GM21529 (cell line): Measurements from ENCODE around the gene PCDH15.
"Not testable (repeated sequence)": the region's sequence is repeated elsewhere in the genome, so short reads cannot be mapped to it uniquely, and the experiment has no call there.

Source experiments
- ATAC-seq: cut with Tn5 transposase; IDR thresholded peaks from one replicate; pipeline ENCODE4 v1.9.1; 2021; ENCODE audit not compliant: unreplicated experiment

PCDH15 gene

GRCh38 chr10:54402576-54402975 is 398.5 kb downstream of the PCDH15 start:
- no peak for ATAC-seq

GRCh38 chr10:54396031-54396430 is 405.0 kb downstream of the PCDH15 start:
- ATAC-seq = no peak

DNA sequence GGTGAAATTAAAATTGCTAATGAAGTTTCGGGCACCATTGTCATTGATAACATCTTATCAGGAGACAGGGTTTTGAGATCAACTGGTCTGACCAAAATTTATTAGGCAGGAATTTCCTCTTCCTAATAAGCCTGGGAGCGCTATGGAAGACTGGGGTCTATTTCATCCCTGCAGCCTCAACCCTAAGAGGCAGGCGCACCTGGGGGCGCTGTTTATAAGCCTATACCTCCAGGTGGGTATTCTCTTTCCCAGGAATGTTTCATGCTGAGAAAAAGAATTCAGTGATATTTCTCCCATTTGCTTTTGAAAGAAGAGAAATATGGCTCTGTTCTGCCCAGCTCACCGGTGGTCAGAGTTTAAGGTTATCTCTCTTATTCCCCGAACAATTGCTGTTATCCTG is 406.4 kb downstream of the PCDH15 start:
- not testable (repeated sequence) for ATAC-seq

DNA sequence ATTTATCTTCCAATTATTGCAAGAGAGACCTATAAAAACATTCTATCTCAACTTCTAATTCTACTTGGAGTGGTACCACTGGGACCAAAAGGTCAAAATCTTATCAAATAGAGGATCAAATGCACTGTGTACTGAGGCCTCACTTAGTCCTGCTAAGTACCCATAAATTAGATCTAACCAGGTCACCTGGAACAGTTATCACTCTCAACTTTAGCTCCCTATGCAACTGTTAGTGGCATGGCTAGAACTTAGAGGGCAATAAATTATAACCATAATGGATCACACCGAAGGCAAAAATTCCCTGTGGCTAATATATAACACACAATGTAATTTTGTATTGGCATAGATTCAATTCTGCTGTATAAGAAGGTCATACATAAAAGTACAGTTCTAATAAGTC is 428.9 kb downstream of the PCDH15 start:
- ATAC-seq = no peak

DNA sequence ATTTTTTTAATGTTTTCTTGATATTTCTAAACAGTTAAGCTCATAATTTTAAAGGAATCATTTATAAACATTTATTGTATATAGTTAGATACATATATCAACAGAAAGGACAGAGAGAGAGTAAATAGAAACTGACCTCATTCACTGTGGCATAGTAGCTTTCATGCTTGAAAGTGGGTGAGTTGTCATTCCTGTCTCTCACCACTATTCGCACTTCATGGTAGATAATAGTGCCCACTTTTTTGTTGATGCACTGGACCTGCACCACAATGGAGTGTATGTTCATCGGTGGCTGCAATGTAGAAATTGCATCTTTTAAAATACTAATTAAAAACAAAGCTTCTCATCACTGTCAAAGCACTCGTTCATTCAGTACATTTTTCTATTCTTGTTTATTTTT is 432.0 kb downstream of the PCDH15 start:
- ATAC-seq = no peak

DNA sequence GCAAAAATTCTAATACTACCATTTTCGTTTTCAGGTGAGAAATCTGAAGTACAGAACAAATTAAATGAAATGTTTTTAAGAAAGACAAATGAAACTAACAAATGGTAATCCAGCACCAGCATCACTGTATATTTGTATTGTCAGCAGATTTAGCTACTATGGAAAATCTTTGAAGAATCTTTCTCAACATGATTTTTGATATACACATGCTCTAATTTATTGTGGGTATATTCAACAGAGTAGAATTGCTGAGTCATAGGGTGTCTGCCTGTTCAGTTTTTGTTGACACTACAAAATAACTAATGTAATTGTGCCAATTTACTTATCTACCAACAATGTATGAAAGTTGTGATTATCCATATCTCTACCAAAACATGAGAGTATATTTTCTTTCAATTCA is 437.6 kb downstream of the PCDH15 start:
- no peak for ATAC-seq

GRCh38 chr10:54342058-54342457 is 459.0 kb downstream of the PCDH15 start:
- ATAC-seq = no peak

DNA sequence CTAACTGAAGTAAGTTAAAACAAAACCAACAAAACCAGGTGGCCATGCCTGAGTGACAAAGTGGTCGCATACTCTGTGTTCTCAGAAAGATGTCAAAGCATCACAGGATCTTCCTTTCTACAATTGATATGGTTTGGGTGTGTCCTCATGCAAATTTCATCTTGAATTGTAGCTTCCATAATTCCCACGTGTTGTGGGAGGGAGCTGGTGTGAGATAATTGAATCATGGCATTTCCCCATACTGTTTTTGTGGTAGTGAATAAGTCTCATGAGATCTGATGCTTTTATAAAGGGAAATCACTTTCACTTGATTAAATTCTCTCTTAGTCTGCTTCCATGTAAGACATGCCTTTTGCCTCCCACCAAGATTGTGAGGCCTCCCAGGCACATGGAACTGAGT is 465.7 kb downstream of the PCDH15 start:
- no peak for ATAC-seq

- no peak for ATAC-seq
Measured at GRCh38 chr10:54319341-54319740, 481.7 kb downstream of the PCDH15 start.

DNA sequence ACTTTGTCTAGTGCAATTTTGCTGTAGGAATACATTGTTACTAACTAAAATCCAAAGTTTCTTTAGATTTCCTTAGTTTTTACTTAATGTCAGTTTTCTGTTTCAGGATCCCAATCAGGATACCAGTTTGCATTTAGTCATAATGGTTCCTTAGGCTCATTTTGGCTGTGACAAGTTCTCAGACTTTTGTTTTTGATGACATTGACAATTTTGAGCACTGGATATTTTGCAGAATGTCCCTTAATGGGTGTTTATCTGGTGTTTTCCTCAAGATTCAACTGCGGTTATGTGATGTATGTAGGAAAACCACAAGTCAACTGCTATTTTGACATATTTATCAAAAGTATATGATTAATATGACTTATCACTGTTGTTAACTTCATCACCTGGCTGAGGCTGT is 482.6 kb downstream of the PCDH15 start:
- ATAC-seq = no peak

DNA sequence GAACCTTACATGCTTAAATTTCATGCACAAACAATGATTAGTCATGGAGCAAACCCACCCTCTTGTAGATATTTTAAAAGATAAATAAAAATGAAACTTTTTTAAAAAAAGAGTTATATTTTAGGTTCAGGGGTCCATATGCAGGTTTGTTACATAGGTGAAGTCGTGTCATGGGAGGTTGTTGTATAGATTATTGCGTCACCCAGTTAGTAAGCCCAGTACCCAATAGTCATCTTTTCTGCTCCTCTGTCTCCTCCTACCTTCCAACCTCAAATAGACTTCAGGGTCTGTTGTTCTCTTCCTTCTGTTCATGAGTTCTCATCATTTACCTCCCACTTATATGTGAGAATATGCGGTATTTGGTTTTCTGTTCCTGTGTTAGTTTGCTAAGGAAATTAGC is 486.6 kb downstream of the PCDH15 start:
- ATAC-seq = no peak

GRCh38 chr10:54284526-54285193 is 516.4 kb downstream of the PCDH15 start:
- no peak for ATAC-seq

DNA sequence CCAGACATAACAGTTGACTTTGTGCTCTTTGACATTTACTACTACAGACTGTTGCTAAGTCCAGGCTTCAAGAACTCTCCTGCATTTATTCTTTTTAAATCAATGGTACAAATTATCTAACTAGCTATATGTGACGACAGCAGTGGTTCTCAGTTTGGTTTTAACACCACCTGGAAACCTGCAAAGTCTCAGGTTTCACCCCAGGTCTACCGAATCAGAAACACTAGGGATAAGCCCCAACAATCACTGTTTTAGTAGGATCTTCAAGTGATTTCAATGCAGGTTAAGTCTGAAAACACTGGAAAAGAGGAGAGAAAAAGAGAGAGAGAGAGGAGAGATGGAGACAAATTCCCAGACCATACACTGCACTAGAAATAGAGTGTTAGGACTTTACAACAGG is 519.0 kb downstream of the PCDH15 start:
- no peak for ATAC-seq

- no peak for ATAC-seq
Measured at GRCh38 chr10:54266395-54266794, 534.6 kb downstream of the PCDH15 start.

DNA sequence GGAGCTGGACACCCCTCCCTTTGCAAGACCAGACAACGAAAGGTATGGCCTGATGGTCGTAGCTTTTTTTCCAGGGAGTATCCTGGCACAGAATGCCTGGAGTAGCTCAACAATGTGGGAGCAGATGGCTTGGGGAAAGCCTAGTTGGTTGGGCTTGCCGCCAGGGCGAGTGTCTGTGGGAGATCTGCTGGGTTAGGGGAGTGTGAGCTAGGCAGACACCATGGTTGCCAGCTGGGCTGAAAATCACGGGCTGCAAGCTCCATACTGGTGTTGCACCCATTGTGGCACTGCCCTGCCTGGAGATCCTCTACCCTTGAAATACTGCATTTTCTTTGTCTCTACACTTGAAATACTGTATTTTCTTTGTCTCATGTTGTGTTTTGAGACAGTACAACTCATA is 538.3 kb downstream of the PCDH15 start:
- ATAC-seq = no peak

DNA sequence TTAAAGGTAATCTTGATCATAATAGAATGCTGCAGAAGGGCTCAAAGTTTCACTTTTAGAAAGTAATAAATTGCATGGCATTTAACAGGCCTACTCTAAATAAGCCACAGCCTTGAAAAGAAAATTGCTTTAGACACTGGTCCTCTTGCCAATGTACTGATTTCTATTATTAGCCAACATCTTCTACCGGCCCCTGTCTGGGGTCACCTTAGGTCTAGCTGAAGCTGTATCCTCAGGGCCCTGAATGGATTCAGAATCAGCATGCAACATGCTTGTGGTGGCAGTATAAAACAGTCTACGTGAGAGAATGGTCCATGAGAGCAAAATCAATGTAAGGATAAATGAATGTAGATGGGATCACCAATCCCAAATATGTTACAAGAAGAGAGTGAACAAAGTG is 541.9 kb downstream of the PCDH15 start:
- no peak for ATAC-seq

DNA sequence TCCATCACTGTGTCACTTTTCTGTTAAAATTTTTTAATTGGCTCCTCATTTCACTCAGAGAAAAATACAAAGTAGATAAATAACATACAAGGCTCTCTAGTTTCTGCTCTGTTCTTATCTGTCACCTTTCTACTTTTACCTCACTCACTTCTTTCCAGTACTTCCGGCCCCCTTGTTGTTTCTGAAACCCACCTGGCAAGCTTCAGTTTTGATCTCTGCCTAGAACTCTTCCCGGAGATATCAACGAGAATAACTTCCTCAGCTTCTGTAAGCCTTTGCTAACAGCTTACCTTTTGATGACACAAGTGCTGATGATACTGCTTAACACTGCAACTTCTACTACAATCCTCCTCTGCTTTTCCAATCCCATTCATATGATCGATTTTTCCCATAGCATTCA is 566.2 kb downstream of the PCDH15 start:
- no peak for ATAC-seq

- no peak for ATAC-seq
Measured at GRCh38 chr10:54203401-54203800, 597.6 kb downstream of the PCDH15 start.

- ATAC-seq = no peak
Measured at GRCh38 chr10:54198051-54198450, 603.0 kb downstream of the PCDH15 start.

GRCh38 chr10:54194806-54195205 is 606.2 kb downstream of the PCDH15 start:
- ATAC-seq = no peak

- ATAC-seq = no peak
Measured at GRCh38 chr10:54159924-54160323, 641.1 kb downstream of the PCDH15 start.

- no peak for ATAC-seq
Measured at GRCh38 chr10:54148508-54148907, 652.5 kb downstream of the PCDH15 start.

- ATAC-seq = no peak
Measured at GRCh38 chr10:54139819-54140428, 661.1 kb downstream of the PCDH15 start.
